T-helper 2 cell treated with Interferon-gamma antibody and Interleukin-4, amounts not matched to agents 5 μg/mL and 100 μg/mL, for 36 hours (primary cell): ENCODE results near the gene ARHGAP8.

Source experiments
- DNase-seq: peaks from one replicate; pipeline ENCODE4 v3.0.0; 2021; ENCODE audit warnings: low spot score
- H3K27ac Mint-ChIP-seq: one replicate; pipeline ENCODE4 v1.8.0; 2021; ENCODE audit warnings: mild to moderate bottlenecking, mixed read lengths
- H3K27me3 Mint-ChIP-seq: one replicate; pipeline ENCODE4 v1.8.0; 2021; ENCODE audit warnings: low read depth, mixed read lengths
- H3K36me3 Mint-ChIP-seq: one replicate; pipeline ENCODE4 v1.8.0; 2021; ENCODE audit warnings: low read depth, mixed read lengths
- H3K4me1 Mint-ChIP-seq: one replicate; pipeline ENCODE4 v1.8.0; 2021; ENCODE audit warnings: low read depth, mixed read lengths
- H3K4me3 Mint-ChIP-seq: one replicate; pipeline ENCODE4 v1.8.0; 2022; ENCODE audit warnings: mild to moderate bottlenecking, moderate library complexity, mixed read lengths
- H3K9me3 Mint-ChIP-seq: one replicate; pipeline ENCODE4 v1.8.0; 2021; ENCODE audit warnings: mixed read lengths

ARHGAP8 gene

GRCh38 chr22:44821741-44822475, 69.5 kb downstream of the ARHGAP8 start:
- Mint-ChIP-seq H3K4me1 (no peaks in the 10 kb centered on the region), H3K27me3 (no peaks in the 10 kb centered on the region), H3K36me3 (no peaks in the 10 kb centered on the region), H3K27ac (no peak overlapping the region), H3K9me3 (no peaks in the 10 kb centered on the region), H3K4me3 (no peak overlapping the region)
- DNase-seq, result no peak

GRCh38 chr22:44822534-44822933, 70.2 kb downstream of the ARHGAP8 start:
- no peaks in the 10 kb centered on the region for H3K4me1 Mint-ChIP-seq

GRCh38 chr22:44823396-44823795, 71.0 kb downstream of the ARHGAP8 start:
- no peaks in the 10 kb centered on the region for H3K27me3 Mint-ChIP-seq
- H3K9me3 Mint-ChIP-seq, result no peaks in the 10 kb centered on the region
- no peak for DNase-seq
- H3K4me3 Mint-ChIP-seq, result no peak overlapping the region
- no peak overlapping the region for H3K27ac Mint-ChIP-seq
- H3K36me3 Mint-ChIP-seq, result no peaks in the 10 kb centered on the region
- no peaks in the 10 kb centered on the region for H3K4me1 Mint-ChIP-seq

More at GRCh38 chr22:44822534-44822933, 70.2 kb downstream of the ARHGAP8 start:
- Mint-ChIP-seq H3K27ac (no peak overlapping the region), H3K36me3 (no peaks in the 10 kb centered on the region), H3K9me3 (no peaks in the 10 kb centered on the region), H3K4me3 (no peak overlapping the region), H3K27me3 (no peaks in the 10 kb centered on the region)
- DNase-seq, result no peak

GRCh38 chr22:44823806-44824205, 71.4 kb downstream of the ARHGAP8 start:
- no peak for DNase-seq
- no peaks in the 10 kb centered on the region for H3K36me3 Mint-ChIP-seq
- H3K9me3 Mint-ChIP-seq, result no peaks in the 10 kb centered on the region
- H3K4me3 Mint-ChIP-seq, result no peak overlapping the region
- no peak overlapping the region for H3K27ac Mint-ChIP-seq
- H3K4me1 Mint-ChIP-seq, result no peaks in the 10 kb centered on the region
- H3K27me3 Mint-ChIP-seq, result no peaks in the 10 kb centered on the region

- Mint-ChIP-seq H3K4me1 (no peaks in the 10 kb centered on the region), H3K36me3 (no peaks in the 10 kb centered on the region), H3K4me3 (no peak overlapping the region), H3K9me3 (no peaks in the 10 kb centered on the region), H3K27ac (no peak overlapping the region), H3K27me3 (no peaks in the 10 kb centered on the region)
- DNase-seq, result no peak
These were observed 71.9 kb downstream of the ARHGAP8 start for GRCh38 chr22:44824271-44824670.

- no peak for DNase-seq
- Mint-ChIP-seq H3K27me3 (no peaks in the 10 kb centered on the region), H3K4me1 (no peaks in the 10 kb centered on the region), H3K27ac (no peak overlapping the region), H3K4me3 (no peak overlapping the region), H3K36me3 (no peaks in the 10 kb centered on the region), H3K9me3 (no peaks in the 10 kb centered on the region)
These were observed 73.2 kb downstream of the ARHGAP8 start for GRCh38 chr22:44825310-44826150.

GRCh38 chr22:44827666-44828190, 75.4 kb downstream of the ARHGAP8 start:
- Mint-ChIP-seq H3K36me3 (no peaks in the 10 kb centered on the region), H3K4me1 (no peaks in the 10 kb centered on the region), H3K27me3 (no peaks in the 10 kb centered on the region), H3K27ac (no peak overlapping the region), H3K4me3 (no peak overlapping the region), H3K9me3 (no peaks in the 10 kb centered on the region)
- no peak for DNase-seq

- Mint-ChIP-seq H3K36me3 (no peaks in the 10 kb centered on the region), H3K9me3 (no peaks in the 10 kb centered on the region), H3K27ac (no peak overlapping the region), H3K27me3 (no peaks in the 10 kb centered on the region), H3K4me3 (no peak overlapping the region), H3K4me1 (no peaks in the 10 kb centered on the region)
- DNase-seq, result no peak
These were observed 75.8 kb downstream of the ARHGAP8 start for GRCh38 chr22:44828193-44828592.

GRCh38 chr22:44831885-44832284, 79.5 kb downstream of the ARHGAP8 start:
- Mint-ChIP-seq H3K36me3 (no peaks in the 10 kb centered on the region), H3K4me3 (no peak overlapping the region), H3K27ac (no peak overlapping the region), H3K27me3 (no peaks in the 10 kb centered on the region), H3K4me1 (no peaks in the 10 kb centered on the region), H3K9me3 (peaks cover 8% of the 10 kb centered on the region)
- DNase-seq, result no peak

- Mint-ChIP-seq H3K4me1 (no peaks in the 10 kb centered on the region), H3K27ac (no peak overlapping the region), H3K36me3 (no peaks in the 10 kb centered on the region), H3K9me3 (peaks cover 8% of the 10 kb centered on the region), H3K4me3 (no peak overlapping the region), H3K27me3 (no peaks in the 10 kb centered on the region)
- no peak for DNase-seq
These were observed 81.7 kb downstream of the ARHGAP8 start for GRCh38 chr22:44834065-44834464.

- Mint-ChIP-seq H3K27me3 (no peaks in the 10 kb centered on the region), H3K36me3 (no peaks in the 10 kb centered on the region), H3K27ac (no peak overlapping the region), H3K4me3 (no peak overlapping the region), H3K9me3 (peaks cover 8% of the 10 kb centered on the region), H3K4me1 (no peaks in the 10 kb centered on the region)
- DNase-seq, result no peak
These were observed 85.1 kb downstream of the ARHGAP8 start for GRCh38 chr22:44837481-44837880.

GRCh38 chr22:44838316-44839016, 86.1 kb downstream of the ARHGAP8 start:
- no peaks in the 10 kb centered on the region for H3K4me1 Mint-ChIP-seq
- no peak overlapping the region for H3K4me3 Mint-ChIP-seq
- no peak overlapping the region for H3K27ac Mint-ChIP-seq
- H3K36me3 Mint-ChIP-seq, result no peaks in the 10 kb centered on the region
- H3K9me3 Mint-ChIP-seq, result peaks cover 8% of the 10 kb centered on the region
- no peaks in the 10 kb centered on the region for H3K27me3 Mint-ChIP-seq
- no peak for DNase-seq

- H3K4me3 Mint-ChIP-seq, result no peak overlapping the region
- H3K9me3 Mint-ChIP-seq, result peaks cover 8% of the 10 kb centered on the region
- H3K27me3 Mint-ChIP-seq, result no peaks in the 10 kb centered on the region
These were observed 86.7 kb downstream of the ARHGAP8 start for GRCh38 chr22:44839061-44839460.

GRCh38 chr22:44839721-44840120, 87.3 kb downstream of the ARHGAP8 start:
- no peaks in the 10 kb centered on the region for H3K36me3 Mint-ChIP-seq
- no peaks in the 10 kb centered on the region for H3K4me1 Mint-ChIP-seq
- no peak overlapping the region for H3K4me3 Mint-ChIP-seq
- DNase-seq, result no peak
- H3K27me3 Mint-ChIP-seq, result no peaks in the 10 kb centered on the region
- H3K9me3 Mint-ChIP-seq, result peaks cover 4% of the 10 kb centered on the region
- no peak overlapping the region for H3K27ac Mint-ChIP-seq

More at GRCh38 chr22:44839061-44839460, 86.7 kb downstream of the ARHGAP8 start:
- no peaks in the 10 kb centered on the region for H3K4me1 Mint-ChIP-seq
- no peak overlapping the region for H3K27ac Mint-ChIP-seq
- DNase-seq, result no peak
- H3K36me3 Mint-ChIP-seq, result no peaks in the 10 kb centered on the region
